Measurements from ENCODE around the gene SENP8. TPM values are rescaled to one million over a fixed set of nuclear protein-coding genes. Genes with fewer than 3 reads are reported as not detected.

Gene SENP8
- total RNA-seq, 4 donors from 2014 or later, result 5.1 to 6.7 (median 6.0) TPM

DNA sequence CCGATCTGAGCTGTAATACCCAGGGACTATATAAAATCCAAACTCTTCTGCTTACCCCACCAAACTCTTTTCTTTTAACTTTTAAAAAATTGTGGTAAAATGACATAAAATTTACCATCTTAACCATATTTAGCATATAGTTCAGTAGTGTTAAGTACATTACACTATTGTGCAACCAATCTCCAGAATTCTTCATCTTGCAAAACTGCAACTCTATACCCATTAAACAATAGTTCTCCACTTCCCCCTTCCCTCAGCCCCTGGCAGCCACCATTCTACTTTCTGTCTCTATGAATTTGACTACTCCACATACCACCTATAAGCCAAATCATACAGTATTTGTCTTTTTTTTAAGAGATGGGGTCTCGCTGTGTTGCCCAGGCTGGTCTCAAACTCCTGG is 38.7 kb downstream of the SENP8 start:
- intact Hi-C loops (cut with DNase I), result loop anchor here (5.0 kb wide), 1 partner anchor 410 kb away; no protein-coding TSS in a partner anchor
- Histone ChIP-seq H3K36me3 (no peaks in the 10 kb centered on the region), H3K9me3 (no peaks in the 10 kb centered on the region), H3K27ac (peak overlapping the region; percentile 89 to 92 (median 91)), H3K4me3 (replicated peaks in 1 of 3) (peak overlapping the region in 1 of 3 donors; percentile 4), H3K4me1 (peaks cover 36 to 48% of the 10 kb centered on the region in 2 donors), H3K27me3 (no peaks in the 10 kb centered on the region)
- WGBS, 2 donors, result 86 to 95% methylated on average over 2 of the region's 2 CpGs
- no peak for DNase-seq
- TF ChIP-seq POLR2A (IDR thresholded peaks at IDR 0.05), result no peak
- TF ChIP-seq, protein P1, sequence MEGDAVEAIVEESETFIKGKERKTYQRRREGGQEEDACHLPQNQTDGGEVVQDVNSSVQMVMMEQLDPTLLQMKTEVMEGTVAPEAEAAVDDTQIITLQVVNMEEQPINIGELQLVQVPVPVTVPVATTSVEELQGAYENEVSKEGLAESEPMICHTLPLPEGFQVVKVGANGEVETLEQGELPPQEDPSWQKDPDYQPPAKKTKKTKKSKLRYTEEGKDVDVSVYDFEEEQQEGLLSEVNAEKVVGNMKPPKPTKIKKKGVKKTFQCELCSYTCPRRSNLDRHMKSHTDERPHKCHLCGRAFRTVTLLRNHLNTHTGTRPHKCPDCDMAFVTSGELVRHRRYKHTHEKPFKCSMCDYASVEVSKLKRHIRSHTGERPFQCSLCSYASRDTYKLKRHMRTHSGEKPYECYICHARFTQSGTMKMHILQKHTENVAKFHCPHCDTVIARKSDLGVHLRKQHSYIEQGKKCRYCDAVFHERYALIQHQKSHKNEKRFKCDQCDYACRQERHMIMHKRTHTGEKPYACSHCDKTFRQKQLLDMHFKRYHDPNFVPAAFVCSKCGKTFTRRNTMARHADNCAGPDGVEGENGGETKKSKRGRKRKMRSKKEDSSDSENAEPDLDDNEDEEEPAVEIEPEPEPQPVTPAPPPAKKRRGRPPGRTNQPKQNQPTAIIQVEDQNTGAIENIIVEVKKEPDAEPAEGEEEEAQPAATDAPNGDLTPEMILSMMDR (IDR thresholded peaks at IDR 0.05), result no peak

DNA sequence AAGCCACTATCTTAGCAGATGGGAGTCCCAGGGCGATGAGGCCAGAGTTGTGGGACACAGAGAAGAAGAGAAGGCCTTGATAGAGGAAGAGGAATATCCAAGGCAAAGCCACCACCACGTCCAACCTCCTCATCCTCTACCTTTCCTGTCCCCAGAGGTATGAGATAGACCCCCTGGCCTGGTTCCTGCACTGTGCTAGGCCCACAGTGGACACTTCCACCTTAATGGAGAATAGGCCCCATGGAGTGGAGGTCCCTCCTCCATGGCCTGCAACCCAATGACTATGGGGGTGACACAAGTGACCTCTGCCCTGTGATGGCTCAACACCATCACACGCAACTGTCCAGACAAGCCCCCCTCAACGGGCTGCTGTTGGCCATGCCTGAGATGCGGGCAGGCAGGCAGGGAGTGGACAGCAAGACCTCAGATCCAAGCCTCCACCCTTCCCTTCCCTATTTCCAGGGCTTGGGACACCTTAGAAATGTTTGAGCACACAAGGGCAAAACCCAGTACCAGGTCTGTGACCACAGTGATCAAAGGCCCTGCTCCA is 42.6 kb downstream of the SENP8 start:
- TF ChIP-seq, protein P1 (IDR thresholded peaks at IDR 0.05), result no peak
- TF ChIP-seq POLR2A (IDR thresholded peaks at IDR 0.05), result no peak
- H3K4me3 ChIP-seq (replicated peaks in 1 of 3), result no peak overlapping the region
- no peak for DNase-seq
- intact Hi-C loops (cut with DNase I), result no loop called here
- H3K4me1 ChIP-seq, result peaks cover 17 to 20% of the 10 kb centered on the region in 2 donors
- peak overlapping the region; percentile 69 to 77 (median 76) for H3K27ac ChIP-seq
- no peaks in the 10 kb centered on the region for H3K36me3 ChIP-seq
- WGBS, 2 donors, result 91 to 93% methylated on average over 3 to 5 of the region's 5 CpGs
- H3K9me3 ChIP-seq, result no peaks in the 10 kb centered on the region
- no peaks in the 10 kb centered on the region for H3K27me3 ChIP-seq

DNA sequence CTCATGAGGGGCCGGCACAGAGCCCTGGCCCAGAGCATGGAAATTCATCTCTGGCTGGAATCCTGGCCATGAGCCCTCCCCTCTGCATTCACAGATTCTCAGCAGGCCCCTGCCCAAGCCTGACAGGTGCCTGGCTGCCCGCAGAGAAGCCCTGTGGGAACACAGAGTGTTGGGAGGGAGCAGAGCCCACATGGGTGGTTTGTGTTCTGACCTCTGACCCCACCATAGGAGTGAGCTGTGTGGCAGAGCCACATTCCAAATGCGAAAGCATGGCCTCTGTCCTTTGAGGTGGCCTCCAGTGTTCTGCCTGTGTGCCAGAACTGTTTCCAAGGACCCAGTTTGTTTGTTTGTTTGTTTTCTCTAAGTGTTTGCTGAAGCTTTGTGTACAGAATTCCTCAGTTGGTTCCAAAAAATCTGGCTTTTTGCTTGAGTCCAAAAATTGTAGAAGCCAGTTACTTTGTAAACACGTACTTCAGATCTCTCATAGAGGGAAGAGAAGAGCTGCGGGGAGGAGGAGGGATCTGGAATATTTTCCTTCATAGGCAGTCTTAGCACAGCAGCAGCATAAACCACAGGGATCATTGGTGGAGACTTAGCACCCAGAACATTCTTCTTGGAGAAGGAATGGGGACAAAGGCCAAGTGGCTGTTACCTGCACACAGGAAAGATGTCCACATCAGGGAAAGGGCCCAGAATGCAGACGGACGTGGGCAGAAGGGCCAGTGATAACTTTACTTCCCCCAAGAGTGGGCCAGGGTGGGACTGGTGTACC is 43.3 kb downstream of the SENP8 start:
- intact Hi-C loops (cut with DNase I), result no loop called here
- peaks cover 13 to 20% of the 10 kb centered on the region in 2 donors for H3K4me1 ChIP-seq
- 75 to 85% methylated on average over 7 of the region's 7 CpGs for WGBS, 2 donors
- no peaks in the 10 kb centered on the region for H3K36me3 ChIP-seq
- H3K27me3 ChIP-seq, result no peaks in the 10 kb centered on the region
- H3K4me3 ChIP-seq (replicated peaks in 1 of 3), result no peak overlapping the region
- no peaks in the 10 kb centered on the region for H3K9me3 ChIP-seq
- no peak for TF ChIP-seq POLR2A (IDR thresholded peaks at IDR 0.05)
- TF ChIP-seq, protein P1 (IDR thresholded peaks at IDR 0.05), result no peak
- peak overlapping the region; percentile 69 to 77 (median 76) for H3K27ac ChIP-seq
- no peak for DNase-seq

DNA sequence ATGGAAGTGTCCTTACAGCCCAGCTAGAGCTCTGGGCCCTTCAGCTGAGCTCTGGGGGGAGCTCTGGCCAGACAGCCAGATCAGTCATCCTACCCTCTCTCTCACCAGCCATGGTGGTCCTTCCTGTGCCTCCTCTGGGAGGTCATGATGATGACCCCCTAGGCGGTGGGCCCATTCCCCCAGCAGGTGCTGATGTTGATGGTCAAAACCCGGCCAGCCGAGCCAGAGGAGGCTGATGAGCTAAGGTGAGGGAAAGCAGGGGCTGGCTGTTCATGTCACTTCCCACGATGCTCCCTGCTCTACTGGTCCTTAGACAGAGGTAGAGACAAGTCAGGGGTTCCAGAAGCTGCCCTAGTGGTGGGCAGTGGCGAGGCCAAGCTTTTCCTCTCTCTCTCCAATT is 44.4 kb downstream of the SENP8 start:
- 96 to 97% methylated on average over 5 of the region's 5 CpGs for WGBS, 2 donors
- Histone ChIP-seq H3K36me3 (no peaks in the 10 kb centered on the region), H3K27ac (peak overlapping the region in 2 of 3 donors; percentile 76 to 77), H3K27me3 (no peaks in the 10 kb centered on the region), H3K9me3 (no peaks in the 10 kb centered on the region), H3K4me1 (peaks cover 6 to 14% of the 10 kb centered on the region in 2 donors), H3K4me3 (replicated peaks in 1 of 3) (no peak overlapping the region)
- no peak for DNase-seq
- no peak for TF ChIP-seq POLR2A (IDR thresholded peaks at IDR 0.05)
- TF ChIP-seq, protein P1 (IDR thresholded peaks at IDR 0.05), result no peak
- intact Hi-C loops (cut with DNase I), result no loop called here

DNA sequence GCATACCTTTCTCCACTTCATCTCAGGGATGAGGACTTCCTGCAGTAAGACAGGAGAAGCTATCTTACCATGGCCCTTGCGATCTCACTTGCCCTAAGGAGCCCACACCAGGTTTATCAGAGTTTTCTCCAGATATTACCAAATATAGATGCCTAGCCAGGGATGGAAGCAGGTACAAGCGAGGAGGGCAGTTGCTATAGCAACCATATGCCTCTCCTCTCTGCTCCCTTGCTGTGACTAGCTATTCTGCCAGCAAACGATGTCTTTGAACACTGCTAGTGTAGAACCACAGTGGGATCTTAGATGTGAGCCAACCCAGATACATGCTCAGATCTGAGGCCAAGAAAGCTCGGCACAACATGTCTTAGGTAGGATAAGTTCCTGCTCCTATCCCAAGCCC is 45.5 kb downstream of the SENP8 start:
- no peak for DNase-seq
- H3K27ac ChIP-seq, result no peak overlapping the region

More for the DNA sequence above, 45.5 kb downstream of the SENP8 start:
- WGBS, 2 donors, result 84 to 89% methylated on average over 4 of the region's 4 CpGs
- TF ChIP-seq POLR2A (IDR thresholded peaks at IDR 0.05), result no peak
- TF ChIP-seq, protein P1 (IDR thresholded peaks at IDR 0.05), result no peak
- Histone ChIP-seq H3K36me3 (no peaks in the 10 kb centered on the region), H3K4me3 (replicated peaks in 1 of 3) (no peak overlapping the region), H3K4me1 (peaks cover 10 to 21% of the 10 kb centered on the region in 2 donors), H3K27me3 (no peaks in the 10 kb centered on the region), H3K9me3 (no peaks in the 10 kb centered on the region)
- intact Hi-C loops (cut with DNase I), result no loop called here
